ENCODE data around the gene TMPRSS7.
"Not testable (repeated sequence)": the region's sequence is repeated elsewhere in the genome, so short reads cannot be mapped to it uniquely, and the experiment has no call there.

The TMPRSS7 gene

DNA sequence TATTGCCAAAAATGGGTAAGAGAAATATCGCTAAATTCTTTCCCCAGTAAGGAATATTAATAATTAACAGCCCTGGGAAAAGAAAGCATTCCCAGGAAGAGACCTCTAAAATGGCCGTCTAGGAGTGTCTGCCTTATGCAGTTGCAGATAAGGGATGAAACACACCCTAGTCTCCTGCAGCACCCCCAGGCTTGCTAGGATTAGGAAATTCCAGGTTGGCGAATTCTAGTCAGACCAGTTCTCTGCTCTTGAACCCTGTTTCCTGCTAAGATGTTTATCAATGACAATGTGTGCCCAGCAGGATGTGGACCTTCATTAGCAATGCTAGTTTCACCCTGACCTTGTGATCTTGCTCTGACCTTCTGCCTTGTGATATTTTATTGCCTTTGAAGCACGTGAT lies 2.7 kb downstream of the TMPRSS7 start:
- H3K9me3 ChIP-seq (ENCODE audit: insufficient read depth, low read depth, low read length): peaks cover 17% of the 10 kb centered on the region
- H3K36me3 ChIP-seq (ENCODE audit: insufficient read depth, low read length); H3K27ac ChIP-seq (ENCODE audit: low read depth, low read length); H3K27me3 ChIP-seq (ENCODE audit: insufficient read depth, low read length); H3K4me3 ChIP-seq (ENCODE audit: low read length); H3K9ac ChIP-seq (ENCODE audit: low read depth, low read length): not testable (repeated sequence)
- H3K4me1 ChIP-seq (ENCODE audit: insufficient read depth, low read length): peaks cover 10% of the 10 kb centered on the region; the same call in 1 of the 2 replicates
- 47% methylated on average over 3 of the region's 4 CpGs for WGBS

DNA sequence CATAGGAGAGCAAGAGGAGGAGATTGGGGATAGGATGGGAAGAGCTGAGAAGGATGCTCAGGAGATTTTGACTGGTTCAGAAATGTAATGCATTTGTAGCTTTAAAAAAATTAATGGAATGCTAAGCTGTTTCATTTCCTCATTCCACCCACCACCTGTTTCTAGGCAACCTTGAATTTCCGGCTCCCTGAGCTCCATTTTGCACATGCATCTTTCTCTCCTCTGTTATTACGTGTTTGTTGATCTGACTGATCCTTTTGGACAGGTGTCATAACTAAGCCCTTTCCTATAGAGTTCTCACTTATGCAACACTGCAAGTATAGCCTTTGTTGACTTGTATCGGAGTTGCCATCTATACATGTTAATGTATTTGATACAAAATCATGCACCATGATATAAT lies 4.3 kb downstream of the TMPRSS7 start:
- Histone ChIP-seq H3K27me3 (ENCODE audit: insufficient read depth, low read length) (no peaks in the 10 kb centered on the region), H3K36me3 (ENCODE audit: insufficient read depth, low read length) (no peaks in the 10 kb centered on the region), H3K27ac (ENCODE audit: low read depth, low read length) (no peak overlapping the region), H3K4me1 (ENCODE audit: insufficient read depth, low read length) (peaks cover 10% of the 10 kb centered on the region; the same call in 1 of the 2 replicates), H3K4me3 (ENCODE audit: low read length) (no peak overlapping the region), H3K9ac (ENCODE audit: low read depth, low read length) (no peak overlapping the region), H3K9me3 (ENCODE audit: insufficient read depth, low read depth, low read length) (peaks cover 12% of the 10 kb centered on the region)
- WGBS: 94% methylated on average over 2 of the region's 3 CpGs

- H3K27me3 ChIP-seq (ENCODE audit: insufficient read depth, low read length): no peaks in the 10 kb centered on the region
- no peak overlapping the region for H3K27ac ChIP-seq (ENCODE audit: low read depth, low read length)
- no peak overlapping the region for H3K4me3 ChIP-seq (ENCODE audit: low read length)
- no peaks in the 10 kb centered on the region for H3K36me3 ChIP-seq (ENCODE audit: insufficient read depth, low read length)
- peaks cover 12% of the 10 kb centered on the region for H3K9me3 ChIP-seq (ENCODE audit: insufficient read depth, low read depth, low read length)
- peaks cover 10% of the 10 kb centered on the region; the same call in 1 of the 2 replicates for H3K4me1 ChIP-seq (ENCODE audit: insufficient read depth, low read length)
- H3K9ac ChIP-seq (ENCODE audit: low read depth, low read length): no peak overlapping the region
Measured at GRCh38 chr3:112041321-112041720, 6.8 kb downstream of the TMPRSS7 start.

- H3K36me3 ChIP-seq (ENCODE audit: insufficient read depth, low read length): no peaks in the 10 kb centered on the region
- H3K4me1 ChIP-seq (ENCODE audit: insufficient read depth, low read length): peaks cover 10% of the 10 kb centered on the region; the same call in 1 of the 2 replicates
- H3K27me3 ChIP-seq (ENCODE audit: insufficient read depth, low read length): no peaks in the 10 kb centered on the region
- no peaks in the 10 kb centered on the region; the same call in 1 of the 2 replicates for H3K9me3 ChIP-seq (ENCODE audit: insufficient read depth, low read depth, low read length)
- no peak overlapping the region for H3K4me3 ChIP-seq (ENCODE audit: low read length)
- WGBS: 89% methylated on average over 6 of the region's 6 CpGs
- no peak overlapping the region for H3K27ac ChIP-seq (ENCODE audit: low read depth, low read length)
- H3K9ac ChIP-seq (ENCODE audit: low read depth, low read length): no peak overlapping the region
Measured at GRCh38 chr3:112042842-112043280, 8.3 kb downstream of the TMPRSS7 start.

DNA sequence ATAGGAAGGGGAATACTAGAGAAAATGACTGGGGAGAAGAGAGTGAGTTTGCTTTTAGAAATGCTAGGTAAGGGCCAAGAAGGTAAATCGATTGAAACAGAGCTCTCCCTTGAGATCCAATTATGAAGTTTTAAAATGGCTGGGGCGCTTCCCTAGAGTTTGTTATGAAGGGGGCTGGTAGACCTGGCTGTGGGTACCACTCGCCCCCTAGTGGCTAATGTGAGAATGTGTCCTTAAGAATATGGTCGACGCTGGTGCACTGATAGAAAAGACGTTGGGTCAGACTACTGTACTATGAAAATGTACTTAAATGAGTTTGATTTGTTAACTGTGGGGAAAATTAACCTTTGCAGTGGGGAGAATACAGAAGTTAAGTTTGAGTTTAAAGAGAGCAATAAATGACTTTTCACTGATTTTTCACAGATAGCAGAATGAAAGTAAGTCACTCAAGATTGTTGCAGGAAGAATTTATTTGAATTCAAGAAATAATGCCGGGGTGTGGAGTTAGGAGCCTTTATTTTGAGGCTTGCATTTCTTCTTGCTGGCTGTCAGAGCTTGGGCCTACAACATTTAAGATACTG lies 9.2 kb downstream of the TMPRSS7 start:
- no peak overlapping the region for H3K9ac ChIP-seq (ENCODE audit: low read depth, low read length)
- no peak overlapping the region for H3K27ac ChIP-seq (ENCODE audit: low read depth, low read length)
- no peak overlapping the region for H3K4me3 ChIP-seq (ENCODE audit: low read length)
- no peaks in the 10 kb centered on the region for H3K27me3 ChIP-seq (ENCODE audit: insufficient read depth, low read length)
- H3K9me3 ChIP-seq (ENCODE audit: insufficient read depth, low read depth, low read length): no peaks in the 10 kb centered on the region
- H3K4me1 ChIP-seq (ENCODE audit: insufficient read depth, low read length): peaks cover 14% of the 10 kb centered on the region
- H3K36me3 ChIP-seq (ENCODE audit: insufficient read depth, low read length): no peaks in the 10 kb centered on the region
- 8% methylated on average over 7 of the region's 7 CpGs for WGBS

DNA sequence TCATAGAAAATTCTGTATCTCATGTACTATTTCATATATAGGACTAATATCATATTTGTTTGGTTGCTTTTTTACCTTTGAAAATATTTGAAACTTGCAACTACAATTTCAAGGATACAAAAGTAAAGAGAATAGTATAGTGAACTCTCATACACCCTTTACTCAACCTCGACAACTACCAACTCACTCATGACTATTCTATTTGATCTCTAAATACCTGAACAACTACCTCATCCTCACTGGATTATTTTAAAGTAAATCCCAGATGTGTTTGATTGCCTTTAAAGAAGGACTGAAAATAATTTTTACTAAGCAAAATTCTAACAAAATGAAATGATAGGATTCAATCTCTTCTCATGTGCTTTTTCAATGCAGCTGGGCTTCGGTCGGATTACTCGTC lies 12.1 kb downstream of the TMPRSS7 start:
- peaks cover 10% of the 10 kb centered on the region; the same call in 1 of the 2 replicates for H3K27me3 ChIP-seq (ENCODE audit: insufficient read depth, low read length)
- H3K9ac ChIP-seq (ENCODE audit: low read depth, low read length): no peak overlapping the region
- no peaks in the 10 kb centered on the region for H3K36me3 ChIP-seq (ENCODE audit: insufficient read depth, low read length)
- no peaks in the 10 kb centered on the region for H3K9me3 ChIP-seq (ENCODE audit: insufficient read depth, low read depth, low read length)
- H3K27ac ChIP-seq (ENCODE audit: low read depth, low read length): no peak overlapping the region
- peaks cover 15% of the 10 kb centered on the region for H3K4me1 ChIP-seq (ENCODE audit: insufficient read depth, low read length)
- no peak overlapping the region for H3K4me3 ChIP-seq (ENCODE audit: low read length)
- 61% methylated on average over 4 of the region's 4 CpGs for WGBS

GRCh38 chr3:112047264-112047663 lies 12.7 kb downstream of the TMPRSS7 start:
- H3K9ac ChIP-seq (ENCODE audit: low read depth, low read length): no peak overlapping the region
- H3K4me3 ChIP-seq (ENCODE audit: low read length): no peak overlapping the region
- no peaks in the 10 kb centered on the region for H3K9me3 ChIP-seq (ENCODE audit: insufficient read depth, low read depth, low read length)
- peaks cover 10% of the 10 kb centered on the region; the same call in 1 of the 2 replicates for H3K27me3 ChIP-seq (ENCODE audit: insufficient read depth, low read length)
- WGBS: 84% methylated on average over 1 of the region's 1 CpG
- H3K27ac ChIP-seq (ENCODE audit: low read depth, low read length): no peak overlapping the region
- no peaks in the 10 kb centered on the region for H3K36me3 ChIP-seq (ENCODE audit: insufficient read depth, low read length)
- peaks cover 17% of the 10 kb centered on the region for H3K4me1 ChIP-seq (ENCODE audit: insufficient read depth, low read length)

DNA sequence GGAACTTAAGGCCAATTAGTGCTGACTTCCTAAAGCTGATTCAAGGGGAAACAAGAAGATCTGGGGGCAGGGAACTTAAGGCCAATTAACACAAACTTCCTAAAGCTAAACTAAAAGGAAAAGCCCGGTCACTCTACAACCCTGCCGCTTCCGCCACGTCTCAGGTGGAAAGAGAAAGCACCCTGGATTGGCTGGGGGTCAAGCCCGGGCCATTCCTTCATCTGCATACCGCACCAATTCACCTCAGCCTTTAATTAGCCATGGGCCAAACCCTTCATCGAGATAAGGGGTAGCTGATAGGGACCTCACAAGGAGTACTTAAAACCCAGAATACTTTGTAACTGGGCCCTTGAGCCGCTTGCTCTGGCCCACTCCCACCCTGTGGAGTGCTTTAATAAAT lies 14.4 kb downstream of the TMPRSS7 start:
- 40% methylated on average over 8 of the region's 8 CpGs for WGBS

GRCh38 chr3:112053229-112053628 lies 18.7 kb downstream of the TMPRSS7 start:
- Histone ChIP-seq H3K9ac (ENCODE audit: low read depth, low read length) (no peak overlapping the region), H3K27me3 (ENCODE audit: insufficient read depth, low read length) (peaks cover 10% of the 10 kb centered on the region; the same call in 1 of the 2 replicates), H3K27ac (ENCODE audit: low read depth, low read length) (no peak overlapping the region), H3K4me1 (ENCODE audit: insufficient read depth, low read length) (peaks cover 29% of the 10 kb centered on the region), H3K4me3 (ENCODE audit: low read length) (no peak overlapping the region), H3K36me3 (ENCODE audit: insufficient read depth, low read length) (no peaks in the 10 kb centered on the region), H3K9me3 (ENCODE audit: insufficient read depth, low read depth, low read length) (no peaks in the 10 kb centered on the region)
- 16% methylated on average over 1 of the region's 1 CpG for WGBS

More for the DNA sequence above, 14.4 kb downstream of the TMPRSS7 start:
- Histone ChIP-seq H3K9me3 (ENCODE audit: insufficient read depth, low read depth, low read length) (no peaks in the 10 kb centered on the region), H3K27me3 (ENCODE audit: insufficient read depth, low read length) (peaks cover 10% of the 10 kb centered on the region; the same call in 1 of the 2 replicates), H3K4me1 (ENCODE audit: insufficient read depth, low read length) (peaks cover 29% of the 10 kb centered on the region), H3K36me3 (ENCODE audit: insufficient read depth, low read length) (no peaks in the 10 kb centered on the region), H3K4me3 (ENCODE audit: low read length) (no peak overlapping the region), H3K27ac (ENCODE audit: low read depth, low read length) (no peak overlapping the region), H3K9ac (ENCODE audit: low read depth, low read length) (no peak overlapping the region)

DNA sequence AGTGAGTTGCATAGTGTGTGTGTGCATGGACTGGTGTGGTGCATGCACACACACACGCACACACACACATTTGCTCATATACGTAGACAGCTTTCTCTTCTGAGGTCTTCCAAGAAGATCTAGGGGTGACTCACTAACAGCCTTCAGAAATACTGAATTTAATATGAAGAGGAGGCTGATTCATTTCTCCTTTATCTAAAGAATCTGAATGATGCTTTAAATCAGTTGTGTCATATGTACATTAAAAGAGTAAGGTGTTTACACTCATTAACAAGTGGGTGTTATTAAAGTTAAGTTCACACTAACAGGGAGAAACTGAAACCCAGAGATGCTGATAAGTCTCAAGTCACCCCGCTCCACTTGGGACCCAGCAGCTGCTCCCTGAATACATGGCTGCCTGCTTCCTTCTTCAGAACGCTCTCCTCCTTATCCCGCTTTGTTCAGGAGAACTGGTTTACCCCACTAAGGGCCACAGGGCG lies 22.0 kb downstream of the TMPRSS7 start:
- 88% methylated on average over 4 of the region's 6 CpGs for WGBS
- H3K36me3 ChIP-seq (ENCODE audit: insufficient read depth, low read length): no peaks in the 10 kb centered on the region

DNA sequence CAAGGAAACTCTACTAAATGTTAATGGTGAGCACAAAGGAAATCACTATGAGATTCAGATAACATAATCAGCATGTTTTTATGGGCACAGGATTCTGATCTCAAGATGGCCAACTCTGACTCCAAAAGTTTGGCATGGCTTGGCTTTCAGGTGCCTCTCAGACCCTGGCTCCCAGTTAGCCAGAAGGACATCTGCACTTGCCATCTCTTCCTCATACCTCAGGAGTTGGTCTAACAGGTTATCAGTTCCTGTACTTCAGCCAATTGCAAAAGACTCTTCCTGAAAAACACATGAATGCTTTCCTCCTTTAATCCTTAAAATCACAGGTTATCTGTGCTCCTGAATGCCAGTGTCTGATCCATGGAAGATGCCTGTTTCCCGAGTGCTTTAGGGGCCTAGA lies 25.0 kb downstream of the TMPRSS7 start:
- Histone ChIP-seq H3K4me1 (ENCODE audit: insufficient read depth, low read length) (no peaks in the 10 kb centered on the region), H3K9me3 (ENCODE audit: insufficient read depth, low read depth, low read length) (no peaks in the 10 kb centered on the region), H3K36me3 (ENCODE audit: insufficient read depth, low read length) (no peaks in the 10 kb centered on the region), H3K9ac (ENCODE audit: low read depth, low read length) (no peak overlapping the region), H3K4me3 (ENCODE audit: low read length) (no peak overlapping the region), H3K27me3 (ENCODE audit: insufficient read depth, low read length) (no peaks in the 10 kb centered on the region), H3K27ac (ENCODE audit: low read depth, low read length) (no peak overlapping the region)
- 88% methylated on average over 1 of the region's 1 CpG for WGBS

More for the DNA sequence above, 22.0 kb downstream of the TMPRSS7 start:
- no peak overlapping the region for H3K4me3 ChIP-seq (ENCODE audit: low read length)
- H3K9ac ChIP-seq (ENCODE audit: low read depth, low read length): no peak overlapping the region
- H3K27me3 ChIP-seq (ENCODE audit: insufficient read depth, low read length): no peaks in the 10 kb centered on the region
- no peaks in the 10 kb centered on the region for H3K9me3 ChIP-seq (ENCODE audit: insufficient read depth, low read depth, low read length)
- H3K4me1 ChIP-seq (ENCODE audit: insufficient read depth, low read length): peaks cover 17% of the 10 kb centered on the region
- no peak overlapping the region for H3K27ac ChIP-seq (ENCODE audit: low read depth, low read length)

All from HUES64 (cell line).